ENCODE data around the gene ACSL1.
A peak's percentile ranks its signal among the peaks of the same experiment; 100 is the strongest.
"Not testable (repeated sequence)": the region's sequence is repeated elsewhere in the genome, so short reads cannot be mapped to it uniquely, and the experiment has no call there.

ACSL1 gene

DNA sequence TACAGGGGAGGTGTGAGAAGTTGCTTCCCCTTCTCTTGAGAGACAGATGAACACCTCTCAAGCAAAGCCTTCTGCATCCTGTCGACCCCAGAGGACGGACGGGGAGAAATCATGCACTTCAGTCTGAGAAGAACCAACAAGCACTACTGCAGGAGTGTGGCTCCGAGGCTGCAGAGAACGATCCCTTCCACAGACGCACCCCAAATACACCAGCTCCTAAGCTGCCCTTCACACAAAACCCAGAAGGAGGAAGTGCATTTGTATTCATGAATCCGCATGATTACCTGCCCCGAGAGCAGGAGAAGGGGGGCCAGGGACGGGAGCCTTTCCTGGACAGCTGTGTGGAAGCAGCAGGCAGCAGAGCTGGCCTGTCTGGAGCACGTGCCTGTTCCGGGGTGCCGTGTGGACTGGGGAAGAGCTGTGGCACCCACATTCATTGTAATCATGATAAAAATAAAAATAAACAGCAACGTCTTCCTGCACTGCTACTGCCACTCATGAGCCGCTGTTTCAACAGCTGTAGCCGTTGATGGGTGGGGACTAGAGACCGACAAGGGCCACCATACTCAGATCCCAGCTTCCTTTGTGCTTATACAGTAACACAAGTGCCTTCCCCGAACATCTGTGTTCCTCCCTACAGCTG lies 42.9 kb downstream of the ACSL1 start:
- H3K4me3 ChIP-seq (replicated peaks; ENCODE audit: insufficient read depth, low read length) = no peak overlapping the region
- H3K27ac ChIP-seq (replicated peaks) = peak overlapping the region; percentile 64
- no peak for TF ChIP-seq CTCF (IDR thresholded peaks at IDR 0.05; ENCODE audit: insufficient read depth, low read length)
- peak; percentile 54 for TF ChIP-seq POLR2AphosphoS5 (IDR thresholded peaks at IDR 0.05; ENCODE audit: low read depth)
- TF ChIP-seq SPI1 (IDR thresholded peaks at IDR 0.05; ENCODE audit: borderline replicate concordance, low read depth) = peak; percentile 96
- TF ChIP-seq GABPA (IDR thresholded peaks at IDR 0.05; ENCODE audit: low read depth) = no peak
- TF ChIP-seq, protein P1, sequence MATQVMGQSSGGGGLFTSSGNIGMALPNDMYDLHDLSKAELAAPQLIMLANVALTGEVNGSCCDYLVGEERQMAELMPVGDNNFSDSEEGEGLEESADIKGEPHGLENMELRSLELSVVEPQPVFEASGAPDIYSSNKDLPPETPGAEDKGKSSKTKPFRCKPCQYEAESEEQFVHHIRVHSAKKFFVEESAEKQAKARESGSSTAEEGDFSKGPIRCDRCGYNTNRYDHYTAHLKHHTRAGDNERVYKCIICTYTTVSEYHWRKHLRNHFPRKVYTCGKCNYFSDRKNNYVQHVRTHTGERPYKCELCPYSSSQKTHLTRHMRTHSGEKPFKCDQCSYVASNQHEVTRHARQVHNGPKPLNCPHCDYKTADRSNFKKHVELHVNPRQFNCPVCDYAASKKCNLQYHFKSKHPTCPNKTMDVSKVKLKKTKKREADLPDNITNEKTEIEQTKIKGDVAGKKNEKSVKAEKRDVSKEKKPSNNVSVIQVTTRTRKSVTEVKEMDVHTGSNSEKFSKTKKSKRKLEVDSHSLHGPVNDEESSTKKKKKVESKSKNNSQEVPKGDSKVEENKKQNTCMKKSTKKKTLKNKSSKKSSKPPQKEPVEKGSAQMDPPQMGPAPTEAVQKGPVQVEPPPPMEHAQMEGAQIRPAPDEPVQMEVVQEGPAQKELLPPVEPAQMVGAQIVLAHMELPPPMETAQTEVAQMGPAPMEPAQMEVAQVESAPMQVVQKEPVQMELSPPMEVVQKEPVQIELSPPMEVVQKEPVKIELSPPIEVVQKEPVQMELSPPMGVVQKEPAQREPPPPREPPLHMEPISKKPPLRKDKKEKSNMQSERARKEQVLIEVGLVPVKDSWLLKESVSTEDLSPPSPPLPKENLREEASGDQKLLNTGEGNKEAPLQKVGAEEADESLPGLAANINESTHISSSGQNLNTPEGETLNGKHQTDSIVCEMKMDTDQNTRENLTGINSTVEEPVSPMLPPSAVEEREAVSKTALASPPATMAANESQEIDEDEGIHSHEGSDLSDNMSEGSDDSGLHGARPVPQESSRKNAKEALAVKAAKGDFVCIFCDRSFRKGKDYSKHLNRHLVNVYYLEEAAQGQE (IDR thresholded peaks at IDR 0.05; ENCODE audit: insufficient replicate concordance, low read depth) = no peak
- DNase-seq (ENCODE audit: low read depth in 1 of 2, low spot score in 1 of 2) = peak; percentile 29 to 66
- H3K27me3 ChIP-seq (ENCODE audit: insufficient read depth, poor library complexity, severe bottlenecking) = no peaks in the 10 kb centered on the region

GRCh38 chr4:184779160-184779559 lies 46.6 kb downstream of the ACSL1 start:
- not testable (repeated sequence) for H3K27me3 ChIP-seq (ENCODE audit: insufficient read depth, poor library complexity, severe bottlenecking); H3K27ac ChIP-seq (replicated peaks); DNase-seq (ENCODE audit: low read depth in 1 of 2, low spot score in 1 of 2); H3K4me3 ChIP-seq (replicated peaks; ENCODE audit: insufficient read depth, low read length)

- TF ChIP-seq POLR2AphosphoS5 (IDR thresholded peaks at IDR 0.05; ENCODE audit: low read depth) = no peak
- TF ChIP-seq, protein P1 (IDR thresholded peaks at IDR 0.05; ENCODE audit: insufficient replicate concordance, low read depth) = no peak
- no peak for TF ChIP-seq GABPA (IDR thresholded peaks at IDR 0.05; ENCODE audit: low read depth)
- TF ChIP-seq CTCF (IDR thresholded peaks at IDR 0.05; ENCODE audit: insufficient read depth, low read length) = no peak
- no peak for TF ChIP-seq SPI1 (IDR thresholded peaks at IDR 0.05; ENCODE audit: borderline replicate concordance, low read depth)
- Histone ChIP-seq H3K4me3 (replicated peaks; ENCODE audit: insufficient read depth, low read length) (no peak overlapping the region), H3K27ac (replicated peaks) (no peak overlapping the region), H3K27me3 (ENCODE audit: insufficient read depth, poor library complexity, severe bottlenecking) (no peaks in the 10 kb centered on the region)
- DNase-seq (ENCODE audit: low read depth in 1 of 2, low spot score in 1 of 2) = no peak
Observed at GRCh38 chr4:184778325-184778724, 47.4 kb downstream of the ACSL1 start.

DNA sequence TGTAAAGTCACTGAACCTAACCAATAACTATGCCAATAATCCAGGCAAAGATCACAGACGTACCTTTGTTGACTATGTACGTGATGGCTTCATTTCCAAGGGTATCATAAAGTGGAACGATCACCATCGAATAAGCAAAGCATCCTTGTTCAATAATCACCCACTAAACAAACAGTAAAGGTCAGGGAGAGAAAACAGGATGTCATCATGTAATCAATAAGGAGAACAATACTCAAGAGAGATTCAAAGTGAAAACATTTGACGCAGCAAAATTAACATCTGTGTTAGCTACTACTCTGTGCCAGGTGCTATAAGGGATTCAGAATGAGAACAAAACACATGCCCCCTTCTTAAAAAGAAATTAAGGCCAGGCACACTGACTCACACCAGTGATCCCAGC lies 48.9 kb downstream of the ACSL1 start:
- DNase-seq (ENCODE audit: low read depth in 1 of 2, low spot score in 1 of 2) = no peak
- H3K27ac ChIP-seq (replicated peaks) = no peak overlapping the region
- TF ChIP-seq, protein P1 (IDR thresholded peaks at IDR 0.05; ENCODE audit: insufficient replicate concordance, low read depth) = no peak
- TF ChIP-seq POLR2AphosphoS5 (IDR thresholded peaks at IDR 0.05; ENCODE audit: low read depth) (no peak), SPI1 (IDR thresholded peaks at IDR 0.05; ENCODE audit: borderline replicate concordance, low read depth) (no peak), CTCF (IDR thresholded peaks at IDR 0.05; ENCODE audit: insufficient read depth, low read length) (no peak), GABPA (IDR thresholded peaks at IDR 0.05; ENCODE audit: low read depth) (no peak)
- no peak overlapping the region for H3K4me3 ChIP-seq (replicated peaks; ENCODE audit: insufficient read depth, low read length)
- H3K27me3 ChIP-seq (ENCODE audit: insufficient read depth, poor library complexity, severe bottlenecking) = no peaks in the 10 kb centered on the region

All from HL-60 (cell line).